Activated CD4-positive, alpha-beta T cell treated with anti-CD3 and anti-CD28 coated beads, Interleukin-10, Interleukin-2, amounts not matched to agents 100 ng/mL and 50 ng/mL, durations not matched to agents 16 hours and 8 hours (primary cell): ENCODE measurements around the gene PISD.
A peak's percentile ranks its signal among the peaks of the same experiment; 100 is the strongest.

ENCODE experiments used
- DNase-seq: peaks from one replicate; pipeline ENCODE4 v3.0.0-alpha.2; 2020

Gene PISD

DNA sequence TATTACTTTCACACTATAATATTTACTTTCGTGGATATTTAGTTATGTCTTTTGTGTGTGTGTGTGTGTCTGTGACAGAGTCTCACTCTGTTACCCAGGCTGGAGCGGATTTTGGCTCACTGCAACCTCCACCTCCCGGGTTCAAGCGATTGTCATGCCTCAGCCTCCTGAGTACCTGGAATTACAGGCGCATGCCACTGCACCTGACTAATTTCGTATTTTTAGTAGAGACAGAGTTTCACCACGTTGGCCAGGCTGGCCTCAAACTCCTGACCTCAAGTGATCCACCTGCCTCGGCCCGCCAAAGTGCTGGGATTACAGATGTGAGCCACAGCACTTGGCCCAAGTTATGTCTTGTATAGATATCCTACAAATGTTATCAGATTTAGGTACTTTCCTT lies 9.9 kb downstream of the PISD start:
- DNase-seq = no peak

DNA sequence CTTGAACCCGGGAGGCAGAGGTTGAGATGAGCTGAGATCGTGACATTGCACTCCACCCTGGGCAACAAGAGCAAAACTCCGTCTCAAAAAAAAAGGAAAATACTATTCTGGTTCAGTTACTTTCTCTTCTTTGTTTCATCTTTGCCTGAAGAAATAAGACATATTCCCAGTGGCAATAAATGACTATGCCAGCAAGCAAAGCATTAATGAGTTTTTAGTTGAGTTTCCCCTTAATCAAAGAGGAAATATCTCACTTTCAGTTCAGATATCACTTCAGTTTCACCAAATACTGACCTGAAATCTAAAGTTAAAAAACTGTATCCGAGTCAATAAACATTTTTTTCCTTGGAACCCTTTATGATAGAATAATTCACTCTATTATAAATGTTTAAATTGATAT lies 10.4 kb downstream of the PISD start:
- no peak for DNase-seq

DNA sequence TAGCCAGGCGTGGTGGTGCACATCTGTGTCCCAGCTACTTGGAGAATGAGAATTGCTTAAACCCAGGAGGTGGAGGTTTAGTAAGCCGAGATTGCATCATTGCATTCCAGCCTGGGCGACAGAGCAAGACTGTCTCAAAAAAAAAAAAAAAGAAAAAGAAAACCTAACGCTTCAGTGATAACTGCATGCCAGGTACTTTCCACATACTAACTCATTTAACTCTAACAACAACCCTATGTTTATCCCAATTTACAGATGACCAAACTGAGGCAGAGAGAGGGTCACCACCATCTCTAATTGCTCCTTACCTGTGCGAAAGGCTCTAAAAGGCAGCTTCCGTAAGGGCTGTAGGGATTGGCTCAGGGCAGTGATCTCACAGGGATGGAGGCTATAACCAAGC lies 11.6 kb downstream of the PISD start:
- DNase-seq = no peak

GRCh38 chr22:31647523-31648320 lies 14.3 kb downstream of the PISD start:
- no peak for DNase-seq

GRCh38 chr22:31647066-31647465 lies 14.9 kb downstream of the PISD start:
- no peak for DNase-seq

GRCh38 chr22:31646186-31647019 lies 15.6 kb downstream of the PISD start:
- DNase-seq = peak; percentile 68

DNA sequence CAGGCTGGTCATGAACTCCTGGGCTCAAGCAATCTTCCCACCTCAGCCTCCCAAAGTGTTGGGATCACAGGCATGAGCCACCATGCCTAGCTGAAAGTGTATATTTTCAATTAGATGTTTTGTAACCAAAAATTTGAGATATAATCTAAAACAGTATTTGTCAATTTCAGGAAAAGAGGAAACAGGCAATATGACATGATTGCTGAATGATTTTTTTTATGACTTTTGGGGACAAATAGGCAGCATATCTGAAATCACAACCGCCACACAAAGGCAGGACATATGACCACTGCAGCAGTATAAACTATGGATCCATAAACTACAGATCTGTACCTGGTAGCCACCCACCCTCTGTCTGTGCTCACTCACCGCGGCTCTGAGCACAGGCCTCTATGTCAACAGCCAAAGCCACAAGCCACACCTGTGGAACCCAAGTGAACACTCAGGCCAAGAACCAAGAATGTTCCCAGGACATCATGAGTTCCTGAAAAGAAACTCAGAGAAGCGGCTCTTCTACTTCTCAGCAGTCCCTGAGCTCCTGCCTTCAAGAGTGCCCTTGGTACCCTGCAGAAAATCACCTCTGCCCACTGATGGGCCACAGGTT lies 22.5 kb downstream of the PISD start:
- no peak for DNase-seq

DNA sequence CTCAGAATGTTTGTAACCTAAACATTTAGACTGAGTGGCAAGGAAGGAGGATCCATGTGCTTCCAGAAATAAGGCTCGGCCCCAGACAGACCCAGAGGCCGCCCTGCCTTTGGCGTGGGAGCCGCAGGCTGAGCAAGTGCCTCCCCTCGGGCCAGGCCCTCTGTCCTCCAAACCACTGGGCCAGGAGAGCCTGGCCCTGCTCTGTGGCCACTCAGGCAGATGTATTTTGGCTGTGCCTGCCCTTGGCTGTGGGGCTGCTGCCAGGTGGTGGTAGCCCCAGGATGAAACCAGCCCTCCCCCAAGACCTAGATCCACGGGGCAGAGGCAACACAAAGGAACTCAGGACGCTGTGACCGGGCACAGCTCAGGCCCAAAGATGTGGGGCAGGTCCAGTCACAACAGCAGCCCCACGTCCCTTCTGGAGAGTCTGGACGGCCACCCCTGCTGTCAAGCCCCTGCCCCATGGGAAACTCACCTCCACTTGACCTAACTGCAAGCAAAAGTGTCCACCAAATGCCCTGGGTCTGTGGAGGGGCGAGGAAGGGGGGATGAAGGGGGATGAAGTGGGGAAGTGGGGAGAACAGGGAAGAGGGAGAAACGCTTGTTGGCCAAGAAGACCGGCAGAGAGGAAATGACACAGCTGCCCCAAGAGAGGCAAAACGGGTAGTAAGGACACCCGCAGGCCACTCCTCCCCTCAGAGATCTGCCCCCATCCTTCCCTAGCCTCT lies 24.0 kb downstream of the PISD start:
- peak; percentile 40 for DNase-seq

DNA sequence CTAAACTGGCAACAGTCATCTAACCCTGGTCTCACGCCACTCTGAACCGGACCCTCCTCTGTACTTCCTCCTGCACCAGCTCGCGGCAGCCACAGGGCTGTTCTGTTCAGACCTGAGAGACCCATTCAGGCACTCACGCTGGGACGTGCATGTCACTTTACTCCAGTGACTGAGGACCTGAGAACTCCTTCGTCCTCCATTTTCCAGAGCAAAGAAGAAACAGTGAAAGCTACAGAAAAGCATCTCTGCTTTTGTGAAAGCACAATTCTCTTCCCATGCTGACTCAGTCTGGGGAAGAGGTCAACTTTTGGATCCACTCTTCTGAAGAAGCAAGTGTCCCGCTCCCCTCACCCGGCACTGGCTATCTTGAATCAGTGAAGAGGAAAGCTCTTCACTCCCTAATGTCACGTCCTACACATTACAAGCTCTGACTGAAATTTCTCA lies 24.5 kb downstream of the PISD start:
- DNase-seq = no peak

- no peak for DNase-seq
These were observed 26.2 kb downstream of the PISD start for GRCh38 chr22:31635638-31636306.

GRCh38 chr22:31631436-31631835 lies 30.6 kb downstream of the PISD start:
- no peak for DNase-seq

DNA sequence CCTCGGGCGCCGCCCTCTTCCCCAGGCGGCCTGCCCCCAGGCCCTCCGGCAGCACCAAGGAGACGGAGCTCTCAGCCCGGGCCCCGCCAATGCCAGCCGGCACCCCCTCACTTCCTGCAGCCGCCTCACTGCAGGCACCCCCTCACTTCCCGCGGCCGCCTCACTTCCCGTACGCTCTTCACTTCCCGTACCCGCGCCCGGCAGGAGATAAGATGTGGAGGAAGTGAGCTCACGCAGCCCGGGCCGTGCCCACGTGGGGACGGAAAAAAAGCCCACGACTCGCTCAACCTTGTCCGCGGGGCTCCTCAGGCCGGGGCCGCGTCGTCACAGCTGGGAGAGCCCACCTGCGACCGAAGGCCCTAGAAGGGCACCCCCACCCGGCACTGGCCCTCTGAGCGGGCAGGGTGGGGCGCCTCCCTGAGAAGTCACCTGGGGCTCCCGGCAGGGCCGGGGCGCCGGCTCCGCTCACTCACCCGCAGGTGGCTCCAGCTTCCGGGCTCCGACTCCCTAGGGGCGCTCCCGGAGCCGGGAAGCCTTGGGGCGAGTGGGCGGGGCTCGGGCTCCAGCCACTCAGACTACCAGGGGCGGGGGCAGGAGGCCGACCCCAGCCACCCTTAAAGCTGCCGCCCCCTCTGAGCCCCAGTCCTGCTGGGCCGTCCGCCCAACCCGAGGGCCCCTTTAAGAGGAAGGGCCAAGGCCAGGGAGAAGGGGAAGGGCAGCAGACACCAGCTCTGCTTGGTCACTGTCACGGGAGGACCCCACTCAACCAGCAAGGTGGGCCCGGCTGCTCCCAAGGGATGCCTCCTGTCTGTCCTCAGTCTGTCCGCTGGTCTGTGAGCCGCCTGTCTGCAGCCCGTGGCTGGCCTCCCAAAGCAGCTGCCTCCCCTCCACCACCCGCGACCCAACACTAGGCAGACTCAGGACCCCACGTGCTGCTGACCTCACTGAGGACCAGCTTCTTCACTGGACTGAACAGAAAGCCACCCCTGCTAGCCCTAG lies 31.4 kb downstream of the PISD start:
- peak; percentile 92 for DNase-seq

DNA sequence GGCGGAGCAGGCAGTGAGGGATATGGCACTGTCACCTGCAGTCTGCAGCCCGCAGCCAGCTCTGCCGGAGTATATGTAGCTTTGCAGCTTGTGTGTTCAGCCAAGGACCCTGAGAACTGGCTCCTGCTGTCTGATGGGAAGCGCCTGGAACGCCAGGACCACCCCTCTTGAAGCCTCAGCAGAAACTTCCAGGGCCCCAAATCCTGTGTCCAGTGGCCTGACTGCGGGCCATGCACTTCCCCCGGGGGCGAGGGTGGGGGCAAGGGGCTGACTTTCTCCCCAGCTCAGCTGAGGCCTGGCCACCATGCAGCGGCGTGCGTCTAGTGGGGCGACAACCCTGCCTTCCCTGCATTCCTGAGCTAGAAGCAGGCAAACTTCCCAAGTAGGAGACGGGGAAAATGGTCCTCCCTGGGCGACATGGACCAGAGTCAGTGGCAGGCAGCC lies 32.3 kb downstream of the PISD start:
- DNase-seq = no peak

- no peak for DNase-seq
These were observed 32.9 kb downstream of the PISD start for GRCh38 chr22:31628969-31629708.

DNA sequence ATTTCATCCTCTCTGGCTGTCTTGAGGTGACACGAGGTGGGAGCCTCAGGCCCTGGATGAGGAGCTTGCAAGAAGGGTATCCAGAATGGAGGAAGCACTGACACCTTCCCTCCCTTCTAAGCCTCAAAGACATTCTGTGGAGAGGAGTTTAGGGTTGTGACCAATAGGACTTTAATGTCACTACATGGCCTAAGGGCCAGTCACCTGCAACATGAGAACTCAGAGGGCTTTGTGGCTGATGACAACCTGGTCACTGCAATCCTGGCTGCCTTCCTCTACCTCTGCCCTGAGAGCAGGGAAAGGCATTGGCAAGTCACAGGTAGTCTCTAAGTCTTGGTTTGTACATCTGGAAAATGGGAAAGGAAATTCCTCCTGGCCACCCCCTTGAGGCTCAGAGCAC lies 33.7 kb downstream of the PISD start:
- DNase-seq = no peak

DNA sequence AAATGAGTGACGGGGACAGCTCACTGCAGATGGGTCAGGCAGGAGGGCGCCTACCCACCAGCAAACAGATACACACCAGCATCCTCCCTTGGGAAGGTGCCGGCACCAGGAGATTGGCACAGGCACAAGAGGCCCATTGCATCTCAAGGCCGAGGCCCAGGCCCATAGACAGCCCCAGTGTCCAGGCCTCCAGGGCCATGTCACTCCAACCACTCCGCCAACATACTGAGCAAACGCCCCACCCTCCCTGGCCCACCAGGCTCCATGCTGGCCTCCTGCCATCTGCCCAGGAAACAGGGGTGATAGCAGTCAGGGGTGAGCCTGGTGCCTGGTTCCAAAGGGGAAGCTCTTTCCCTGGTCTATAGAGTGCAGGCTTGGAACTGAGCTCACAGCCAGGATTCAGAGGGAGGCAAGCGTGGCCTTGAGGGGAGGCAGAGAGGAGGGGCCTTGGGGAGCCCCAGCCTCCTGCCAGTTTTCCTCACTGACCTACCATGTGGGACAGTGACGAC lies 34.7 kb downstream of the PISD start:
- DNase-seq = no peak

DNA sequence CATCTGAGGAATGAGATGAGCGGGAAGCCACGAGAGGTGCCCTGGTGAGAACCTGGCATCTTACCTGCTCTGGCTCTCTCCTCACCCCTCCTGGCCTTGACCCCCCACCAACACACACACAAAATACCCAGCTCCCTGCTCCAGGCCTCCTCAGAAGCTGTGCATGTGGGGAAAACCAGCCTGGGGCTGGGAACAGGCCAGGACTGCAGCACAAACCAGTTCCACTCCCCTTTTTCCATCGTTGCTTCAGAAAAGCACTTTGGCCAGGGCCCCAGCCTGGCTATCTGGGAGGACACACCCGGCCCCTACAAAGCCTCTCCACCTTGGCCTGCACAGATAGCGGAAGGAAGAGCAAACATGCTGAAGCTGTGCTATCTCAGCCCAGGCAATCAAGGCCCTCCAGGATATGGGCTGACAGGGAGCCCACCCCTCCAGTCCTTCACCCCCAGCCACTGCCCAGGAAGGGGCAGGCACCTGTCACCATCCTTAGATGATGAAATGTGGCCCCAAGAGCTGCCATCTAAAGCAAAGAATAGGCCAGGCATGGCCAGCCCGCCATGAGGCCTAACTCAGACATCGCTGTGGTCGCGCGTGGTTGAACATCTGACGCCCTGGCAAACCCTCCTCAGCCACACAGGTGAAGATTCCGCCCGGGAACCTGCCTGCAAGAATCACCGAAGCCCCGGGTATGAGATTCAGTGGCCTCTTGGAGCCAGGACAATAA lies 35.4 kb downstream of the PISD start:
- no peak for DNase-seq

DNA sequence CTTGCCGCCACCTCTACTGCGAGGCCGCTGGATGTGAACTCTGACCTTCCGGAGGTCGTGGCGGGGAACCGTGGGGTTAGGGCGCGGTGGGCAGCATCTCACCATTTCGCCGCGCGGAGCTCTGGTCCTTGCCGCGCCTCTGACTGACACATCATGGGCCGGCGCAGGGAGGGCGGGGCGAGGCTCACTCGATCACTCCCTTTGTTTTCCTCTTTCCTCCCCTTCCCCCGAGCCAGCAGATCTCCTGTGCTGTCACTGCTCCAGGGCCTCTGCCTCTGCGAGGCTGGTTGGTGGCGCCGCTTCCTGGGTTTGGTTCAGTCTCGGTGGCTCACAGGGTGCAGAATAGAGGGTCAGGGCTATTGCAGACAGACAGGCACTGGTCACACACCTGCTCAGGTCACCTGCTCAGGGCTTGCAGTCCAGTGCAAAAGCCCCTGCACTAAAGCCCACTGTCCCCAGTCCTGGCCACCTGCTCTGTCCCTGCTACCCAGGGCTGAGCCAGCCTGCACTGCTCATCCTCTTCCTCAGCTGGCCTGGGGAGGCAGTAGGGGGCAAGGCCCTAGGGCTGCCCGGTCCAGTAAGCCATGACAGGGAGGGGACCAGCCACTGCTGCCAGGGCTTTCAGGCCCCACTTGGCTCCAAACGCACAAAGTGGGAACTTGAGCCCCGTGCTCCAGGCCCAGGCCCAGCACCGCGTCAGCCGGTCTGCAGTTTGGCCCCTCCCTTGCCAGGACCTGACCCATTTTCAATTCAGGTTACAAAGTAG lies 36.2 kb downstream of the PISD start:
- DNase-seq = no peak

DNA sequence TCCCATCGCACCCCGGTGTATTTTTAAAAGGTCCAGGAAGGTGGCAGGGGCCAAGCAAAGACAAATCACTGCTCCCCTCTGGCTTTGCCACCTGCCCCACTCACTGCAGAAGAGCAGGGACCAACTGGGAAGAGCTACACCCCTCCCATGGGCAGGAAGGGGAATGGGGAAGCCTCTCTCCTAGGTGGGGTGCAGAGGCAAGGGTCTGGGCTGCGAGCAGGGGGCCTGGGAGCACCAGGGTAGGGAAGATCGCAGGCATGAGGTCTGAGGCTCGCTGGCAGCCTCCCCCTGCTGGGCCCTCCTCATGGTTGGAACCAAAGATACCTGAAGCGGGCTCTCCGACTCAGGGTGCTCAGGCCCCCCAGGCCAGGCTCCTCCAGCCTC lies 36.8 kb downstream of the PISD start:
- DNase-seq = no peak
